Smooth muscle cell (in vitro differentiated cells): ENCODE results near the gene WDR1. TPM values are rescaled to one million over a fixed set of nuclear protein-coding genes. Genes with fewer than 3 reads are reported as not detected.

Experiments used
- DNase-seq: peaks from one replicate; lab custom pipeline; 2025; ENCODE audit not compliant: unreplicated experiment; lab: John Stamatoyannopoulos, UW
- H2AFZ ChIP-seq: fragments of 200-600 bp; sonication (generic); 2 replicates; pipeline ENCODE4 v1.6.0; 2016; ENCODE audit warnings: antibody characterized with exemption, low read depth, mild to moderate bottlenecking
- H3F3A ChIP-seq: fragments of 200-600 bp; sonication (generic); 2 replicates; pipeline ENCODE4 v1.6.0; 2017; ENCODE audit warnings: antibody characterized with exemption, low read depth
- H3K27ac ChIP-seq: fragments of 200-600 bp; sonication (generic); 2 replicates; pipeline ENCODE4 v1.5.1; 2016; ENCODE audit warnings: low read depth, mild to moderate bottlenecking
- H3K27me3 ChIP-seq: fragments of 200-600 bp; sonication (generic); 2 replicates; pipeline ENCODE4 v1.6.1; 2016; ENCODE audit warnings: low read depth, mild to moderate bottlenecking
- H3K36me3 ChIP-seq: fragments of 200-600 bp; sonication (generic); 2 replicates; pipeline ENCODE4 v1.5.1; 2016; ENCODE audit warnings: low read depth
- H3K4me1 ChIP-seq: fragments of 200-600 bp; sonication (generic); 2 replicates; pipeline ENCODE4 v1.5.1; 2016; ENCODE audit warnings: low read depth
- H3K4me2 ChIP-seq: fragments of 200-600 bp; sonication (generic); 2 replicates; pipeline ENCODE4 v1.6.0; 2016; ENCODE audit warnings: mild to moderate bottlenecking
- H3K4me3 ChIP-seq: fragments of 200-600 bp; sonication (generic); 2 replicates; pipeline ENCODE4 v1.5.1; 2016; ENCODE audit warnings: mild to moderate bottlenecking
- H3K79me2 ChIP-seq: fragments of 200-600 bp; sonication (generic); 2 replicates; pipeline ENCODE4 v1.6.0; 2016; ENCODE audit warnings: low read depth, mild to moderate bottlenecking
- H3K9ac ChIP-seq: fragments of 200-600 bp; sonication (generic); 2 replicates; pipeline ENCODE4 v1.6.0; 2016; ENCODE audit warnings: low read depth
- H3K9me3 ChIP-seq: fragments of 200-600 bp; sonication (generic); replicated peaks from 2 replicates; pipeline ENCODE4 v1.5.1; 2016; ENCODE audit warnings: low read depth
- H4K20me1 ChIP-seq: fragments of 200-600 bp; sonication (generic); 2 replicates; pipeline ENCODE4 v1.6.0; 2016; ENCODE audit warnings: low read depth
- CTCF ChIP-seq: fragments of 200-600 bp; sonication (generic); IDR thresholded peaks from 2 replicates; pipeline ENCODE4 v1.5.1; 2017; ENCODE audit warnings: borderline replicate concordance, mild to moderate bottlenecking, antibody characterized with exemption; ENCODE audit not compliant: insufficient read depth, poor library complexity, severe bottlenecking
- WGBS: methylation state at CpG from one replicate; pipeline ENCODE4 v1.1.7; 2016; ENCODE audit warnings: low lambda C conversion rate; 5-methylcytosine and 5-hydroxymethylcytosine counted together
- polyA plus RNA-seq: library from polyadenylated mRNA; unstranded; fragments of >200 nt; fragmentation: Nextera tagmentation; extraction: Ambion mirVana; gene quantifications from 2 replicates; pipeline ENCODE4 v1.2.1, GENCODE V29; 2016
- total RNA-seq: library from RNA; depleted of rRNA; stranded (reverse); fragments of >200 nt; gene quantifications from 2 replicates; pipeline ENCODE4 v1.2.3, GENCODE V29; 2014

WDR1 gene
- total and polyA plus RNA-seq, 2 experiments from 2014 or later, result 259 to 273 TPM

DNA sequence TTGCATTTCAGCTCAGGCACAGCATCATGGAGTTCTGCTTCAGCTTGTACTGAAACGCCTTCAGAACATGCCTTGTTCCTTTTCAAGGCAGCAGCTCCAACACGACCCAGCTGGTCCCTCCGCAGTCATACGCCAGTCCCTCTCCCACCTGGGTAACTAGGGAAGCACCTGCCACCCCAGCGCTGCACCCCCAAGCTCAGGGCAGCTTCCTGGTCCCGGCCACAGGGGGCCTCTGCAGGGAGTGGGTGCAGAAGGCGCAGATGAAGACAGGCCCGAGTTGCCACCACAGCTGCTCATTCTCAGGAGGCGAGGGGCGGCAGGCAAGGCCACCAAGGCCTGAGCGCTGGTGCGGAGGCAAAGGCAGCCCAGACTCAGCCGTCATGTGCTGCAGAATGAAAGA is 21.8 kb downstream of the WDR1 start:
- Histone ChIP-seq H3K9me3 (no peaks in the 10 kb centered on the region), H3K4me2 (peak overlapping the region; percentile 61), H4K20me1 (peaks cover 100% of the 10 kb centered on the region), H3K79me2 (peaks cover 71% of the 10 kb centered on the region), H3F3A (peaks cover 40% of the 10 kb centered on the region), H3K27ac (peak overlapping the region; percentile 98), H3K27me3 (no peaks in the 10 kb centered on the region), H3K4me3 (no peak overlapping the region), H3K4me1 (peaks cover 27% of the 10 kb centered on the region), H3K36me3 (no peaks in the 10 kb centered on the region), H2AFZ (no peak overlapping the region), H3K9ac (no peak overlapping the region)
- WGBS, result 93% methylated on average over 13 of the region's 13 CpGs
- TF ChIP-seq CTCF, result no peak
- no peak for DNase-seq

GRCh38 chr4:10093801-10094552 is 22.6 kb downstream of the WDR1 start:
- Histone ChIP-seq H2AFZ (no peak overlapping the region), H3K9ac (no peak overlapping the region), H3K27ac (peak overlapping the region; percentile 98), H3K4me1 (peaks cover 27% of the 10 kb centered on the region), H3K9me3 (no peaks in the 10 kb centered on the region), H3K36me3 (no peaks in the 10 kb centered on the region), H3F3A (peaks cover 40% of the 10 kb centered on the region), H3K4me3 (no peak overlapping the region), H3K27me3 (no peaks in the 10 kb centered on the region), H3K79me2 (peaks cover 71% of the 10 kb centered on the region), H3K4me2 (peak overlapping the region; percentile 67), H4K20me1 (peaks cover 100% of the 10 kb centered on the region)
- WGBS, result 58% methylated on average over 12 of the region's 12 CpGs
- no peak for DNase-seq
- no peak for TF ChIP-seq CTCF

- Histone ChIP-seq H3K27me3 (no peaks in the 10 kb centered on the region), H3K9ac (no peak overlapping the region), H3K79me2 (peaks cover 72% of the 10 kb centered on the region), H4K20me1 (peaks cover 100% of the 10 kb centered on the region), H3F3A (peaks cover 36% of the 10 kb centered on the region), H3K4me1 (peaks cover 27% of the 10 kb centered on the region), H3K9me3 (no peaks in the 10 kb centered on the region), H3K27ac (peak overlapping the region; percentile 98), H2AFZ (no peak overlapping the region), H3K36me3 (no peaks in the 10 kb centered on the region), H3K4me3 (no peak overlapping the region), H3K4me2 (peak overlapping the region; percentile 67)
- WGBS, result 96% methylated on average over 11 of the region's 11 CpGs
- no peak for DNase-seq
- no peak for TF ChIP-seq CTCF
Observed at GRCh38 chr4:10093271-10093621, 23.4 kb downstream of the WDR1 start.
